Astrocyte (in vitro differentiated cells and primary cell): ENCODE results near the gene TUT1.

Experiments used
- CTCF ChIP-seq: IDR thresholded peaks from 2 replicates; pipeline ENCODE4 v1.5.1; 2011; ENCODE audit warnings: low read depth, mild to moderate bottlenecking, inconsistent platforms, low read length, moderate library complexity; ENCODE audit not compliant: insufficient read depth
- EZH2 ChIP-seq: IDR thresholded peaks from 2 replicates; pipeline ENCODE4 v1.6.1; 2012; ENCODE audit warnings: mild to moderate bottlenecking, low read length, inconsistent platforms; ENCODE audit not compliant: insufficient read depth

DNA sequence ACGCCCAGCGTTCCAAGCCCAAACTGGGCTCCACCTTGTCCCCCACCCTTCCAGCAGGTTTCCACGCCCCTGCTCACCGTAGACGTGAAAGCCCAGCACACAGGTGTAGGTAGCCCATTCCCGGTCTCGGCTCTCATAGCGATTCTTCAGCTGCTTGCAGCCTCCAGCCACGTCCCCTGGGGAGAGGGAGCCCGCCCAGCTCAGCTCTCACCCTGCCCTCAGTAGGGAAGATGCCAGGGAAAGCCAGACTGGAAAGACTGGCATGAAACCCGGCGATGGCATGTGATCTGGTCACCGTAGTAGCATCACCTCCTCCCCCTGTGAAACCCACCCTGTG, 11.7 kb upstream of the TUT1 start:
- TF ChIP-seq CTCF (no peak), EZH2 (no peak)
